ENCODE results near the gene CABP1.

DNA sequence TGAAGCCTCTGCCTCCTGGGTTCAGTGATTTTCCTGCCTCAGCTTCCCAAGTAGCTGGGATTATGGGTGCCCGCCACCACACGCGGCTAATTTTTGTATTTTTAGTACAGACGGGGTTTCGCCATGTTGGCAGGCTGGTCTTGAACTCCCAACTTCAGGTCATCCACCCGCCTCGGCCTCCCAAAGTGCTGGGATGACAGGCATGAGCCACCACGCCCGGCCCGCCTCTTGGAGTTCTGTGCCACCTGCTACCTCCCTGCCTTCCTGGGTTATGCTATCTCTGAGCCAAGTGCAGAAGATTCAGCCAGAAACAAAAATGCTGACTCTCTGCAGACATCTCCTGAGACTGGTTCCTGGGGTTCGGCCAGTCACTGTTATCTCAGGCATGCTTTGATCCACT lies 13.2 kb downstream of the CABP1 start:
- TF ChIP-seq, protein P1, sequence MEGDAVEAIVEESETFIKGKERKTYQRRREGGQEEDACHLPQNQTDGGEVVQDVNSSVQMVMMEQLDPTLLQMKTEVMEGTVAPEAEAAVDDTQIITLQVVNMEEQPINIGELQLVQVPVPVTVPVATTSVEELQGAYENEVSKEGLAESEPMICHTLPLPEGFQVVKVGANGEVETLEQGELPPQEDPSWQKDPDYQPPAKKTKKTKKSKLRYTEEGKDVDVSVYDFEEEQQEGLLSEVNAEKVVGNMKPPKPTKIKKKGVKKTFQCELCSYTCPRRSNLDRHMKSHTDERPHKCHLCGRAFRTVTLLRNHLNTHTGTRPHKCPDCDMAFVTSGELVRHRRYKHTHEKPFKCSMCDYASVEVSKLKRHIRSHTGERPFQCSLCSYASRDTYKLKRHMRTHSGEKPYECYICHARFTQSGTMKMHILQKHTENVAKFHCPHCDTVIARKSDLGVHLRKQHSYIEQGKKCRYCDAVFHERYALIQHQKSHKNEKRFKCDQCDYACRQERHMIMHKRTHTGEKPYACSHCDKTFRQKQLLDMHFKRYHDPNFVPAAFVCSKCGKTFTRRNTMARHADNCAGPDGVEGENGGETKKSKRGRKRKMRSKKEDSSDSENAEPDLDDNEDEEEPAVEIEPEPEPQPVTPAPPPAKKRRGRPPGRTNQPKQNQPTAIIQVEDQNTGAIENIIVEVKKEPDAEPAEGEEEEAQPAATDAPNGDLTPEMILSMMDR (IDR thresholded peaks at IDR 0.05): no peak
- no peak for TF ChIP-seq POLR2AphosphoS5 (IDR thresholded peaks at IDR 0.05)
